ENCODE data around the gene MCM6.
"Not testable (repeated sequence)": the region's sequence is repeated elsewhere in the genome, so short reads cannot be mapped to it uniquely, and the experiment has no call there.

Gene MCM6

DNA sequence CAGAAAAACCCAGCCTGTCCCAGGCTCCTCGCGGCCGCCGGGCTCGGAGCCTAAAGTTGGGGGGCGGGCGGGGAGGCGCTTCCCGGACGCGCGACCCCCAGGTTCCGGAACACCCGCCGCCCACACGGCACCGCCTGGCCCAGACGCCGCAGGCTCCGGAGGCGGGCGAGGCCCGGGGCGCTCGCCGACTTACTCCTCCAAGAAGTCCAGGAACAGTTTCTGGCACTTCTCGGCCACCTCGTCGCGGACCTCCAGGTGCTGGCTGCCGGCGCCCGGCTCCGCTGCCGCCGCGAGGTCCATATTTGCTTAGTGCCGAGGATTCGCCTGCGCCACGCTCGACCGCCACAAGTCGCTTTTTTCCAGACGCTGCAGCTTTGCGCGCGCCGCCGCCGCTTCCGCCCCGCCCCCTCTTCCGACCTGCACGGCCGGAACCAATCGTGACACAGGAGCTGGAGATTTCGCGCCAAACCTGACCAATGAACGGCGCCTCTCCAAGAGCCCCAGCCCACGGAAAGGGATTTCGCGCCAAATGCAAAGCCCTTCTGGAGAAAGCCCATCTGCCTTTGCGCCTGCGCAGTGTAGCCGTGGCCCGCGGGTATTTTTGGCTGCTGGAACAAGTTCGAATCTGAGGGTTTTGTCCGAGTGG is at the start of gene MCM6:
Gene MCM6, minus strand, starts transcription at position 378 of the 646 bp plus-strand sequence. Its CDS starts 78 bp downstream, at position 300.
- DNase-seq: peak; percentile 91 to 97 (median 94)

- no peak for DNase-seq
These were observed 49.3 kb upstream of the MCM6 start for GRCh38 chr2:135925571-135925970.

GRCh38 chr2:135916207-135916606 is 40.0 kb upstream of the MCM6 start:
- no peak for DNase-seq

GRCh38 chr2:135914485-135914884 is 38.2 kb upstream of the MCM6 start:
- DNase-seq: no peak

DNA sequence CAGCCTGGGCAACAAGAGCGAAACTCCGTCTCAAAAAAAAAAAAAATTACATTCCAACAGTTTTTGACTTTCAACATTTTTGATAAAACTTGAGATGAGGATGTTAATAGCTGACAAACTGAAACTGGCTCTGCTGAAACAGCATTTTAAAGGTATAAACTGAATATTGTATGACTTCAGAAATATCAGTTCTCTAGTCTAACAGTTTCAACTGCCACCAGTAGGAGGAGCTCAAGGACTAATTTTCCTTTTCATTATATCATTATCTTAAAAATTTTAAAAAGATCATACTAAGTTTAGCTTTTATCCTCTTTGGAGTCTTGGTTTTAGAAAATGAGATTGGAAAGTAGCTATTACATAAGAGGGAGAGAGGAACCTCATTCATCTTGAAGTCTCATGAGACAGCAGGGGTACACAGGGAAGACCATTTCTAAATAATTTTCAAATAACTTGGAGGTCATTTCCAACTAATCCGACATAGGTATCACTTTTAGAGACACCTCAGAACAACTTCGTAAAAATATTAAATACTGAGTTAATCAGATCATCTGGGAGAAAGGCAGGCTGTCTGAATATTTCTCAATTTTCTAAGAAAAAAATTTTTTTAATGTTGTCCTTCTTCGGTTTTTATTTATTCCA is 37.6 kb upstream of the MCM6 start:
- no peak for DNase-seq

GRCh38 chr2:135909976-135910375 is 33.7 kb upstream of the MCM6 start:
- no peak for DNase-seq

DNA sequence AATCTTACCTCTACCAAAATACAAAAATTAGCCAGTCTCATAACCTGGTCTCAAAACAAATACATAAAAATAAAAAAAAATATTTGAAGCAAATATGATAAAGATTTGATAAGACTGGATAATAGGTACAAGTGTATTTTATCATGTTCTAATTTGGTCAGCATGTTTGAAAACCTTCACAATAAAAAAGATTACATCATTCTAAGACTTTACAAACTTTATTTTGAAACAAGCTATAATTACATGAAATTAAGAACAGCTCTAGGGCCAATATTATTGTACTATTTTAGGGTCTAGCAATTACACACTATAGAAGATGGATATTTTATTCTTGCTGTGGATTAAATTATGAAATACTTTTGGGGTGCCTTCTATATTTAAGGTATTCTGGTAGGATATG is 29.4 kb upstream of the MCM6 start:
- DNase-seq: no peak

DNA sequence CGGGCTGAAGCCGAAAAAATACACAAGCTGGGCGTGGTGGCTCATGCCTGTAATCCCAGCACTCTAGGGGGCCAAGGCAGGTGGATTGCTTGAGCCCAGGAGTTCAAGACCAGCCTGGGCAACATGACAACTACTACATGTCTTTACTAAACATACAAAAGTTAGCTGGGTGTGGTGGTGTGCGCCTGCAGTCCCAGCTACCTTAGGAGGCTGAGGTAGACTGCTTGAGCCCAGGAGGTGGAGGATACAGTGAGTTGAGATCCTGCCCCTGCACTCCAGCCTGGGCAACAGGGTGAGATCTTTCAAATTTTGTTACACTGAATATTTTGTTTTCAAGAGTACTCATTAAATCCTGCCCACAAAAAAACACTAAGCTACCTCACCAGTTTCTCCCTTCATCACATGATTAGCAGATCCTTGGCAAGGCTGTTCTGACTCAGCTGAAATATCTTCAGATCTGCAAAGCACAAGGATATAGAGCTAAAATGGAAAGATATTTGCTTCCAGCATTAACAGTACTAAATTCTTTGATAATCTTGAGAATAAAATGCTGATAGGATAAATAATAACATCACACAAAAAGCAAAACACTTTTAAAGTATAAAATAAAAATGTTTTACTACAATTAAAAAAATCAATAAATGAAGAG is 28.2 kb upstream of the MCM6 start:
- no peak for DNase-seq

GRCh38 chr2:135903650-135904049 is 27.4 kb upstream of the MCM6 start:
- no peak for DNase-seq

DNA sequence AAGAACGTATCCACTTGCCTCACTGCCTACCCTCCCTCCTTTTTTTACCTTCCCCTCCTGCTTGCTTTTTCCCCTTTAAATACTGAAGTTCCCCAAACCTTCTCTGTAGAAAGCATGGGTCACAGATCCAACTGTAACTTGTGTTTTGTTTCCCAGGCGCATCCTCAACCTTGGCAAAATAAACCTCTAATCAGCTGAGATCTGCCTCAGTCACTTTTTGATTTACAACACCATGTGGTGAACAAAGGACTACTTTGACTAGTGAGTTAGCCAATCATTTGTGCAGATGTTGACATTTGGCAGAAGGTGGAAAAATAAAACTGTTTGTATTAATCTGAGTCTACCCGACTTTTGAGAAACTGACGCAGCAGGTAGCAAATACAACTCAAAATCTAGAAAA is 23.3 kb upstream of the MCM6 start:
- DNase-seq: no peak

DNA sequence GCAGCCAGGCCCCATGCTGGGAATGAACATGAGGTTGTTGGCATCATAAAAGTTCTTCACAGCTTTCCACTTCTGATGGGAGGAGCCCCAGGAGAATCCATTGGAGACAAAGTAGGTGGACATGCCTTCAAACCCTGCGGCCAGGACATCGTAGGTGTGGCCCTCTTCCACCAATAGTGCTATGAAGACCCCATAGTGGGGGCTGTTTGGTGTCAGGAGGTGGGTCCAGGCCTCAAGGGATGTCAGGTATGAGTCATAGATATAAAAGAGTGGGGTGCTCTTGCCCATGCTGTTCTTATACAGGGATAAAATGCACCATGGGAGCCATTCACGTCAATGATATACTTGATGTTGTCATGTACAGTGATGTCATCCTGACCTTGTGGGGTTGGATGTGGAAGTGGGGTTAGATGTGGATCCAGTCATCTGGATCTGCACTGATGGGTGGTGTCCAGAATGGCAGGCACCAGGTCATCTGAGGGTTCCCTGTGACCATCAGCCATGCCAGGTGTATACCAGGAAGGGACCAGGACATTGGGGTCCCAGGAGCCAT is 22.1 kb upstream of the MCM6 start:
- no peak for DNase-seq

DNA sequence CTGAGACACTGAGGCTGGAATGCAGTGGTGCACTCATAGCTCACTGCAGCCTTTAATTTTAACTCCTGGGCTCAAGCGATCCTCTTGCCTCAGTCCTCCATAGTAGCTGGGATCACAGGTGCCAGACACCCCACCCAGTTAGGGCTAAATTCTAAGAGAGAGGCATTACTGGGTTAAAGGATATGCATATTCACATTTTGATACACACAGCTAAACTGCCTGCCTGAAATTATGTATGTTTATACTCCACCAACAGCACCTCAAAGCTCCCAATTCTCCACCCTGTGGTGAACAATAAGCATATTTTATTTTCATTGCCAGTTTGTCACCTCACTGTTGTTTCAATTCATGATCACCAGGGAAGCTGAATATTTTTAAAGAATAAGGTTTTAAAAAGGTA is 18.7 kb upstream of the MCM6 start:
- no peak for DNase-seq

- DNase-seq: no peak
These were observed 17.1 kb upstream of the MCM6 start for GRCh38 chr2:135893374-135893794.

DNA sequence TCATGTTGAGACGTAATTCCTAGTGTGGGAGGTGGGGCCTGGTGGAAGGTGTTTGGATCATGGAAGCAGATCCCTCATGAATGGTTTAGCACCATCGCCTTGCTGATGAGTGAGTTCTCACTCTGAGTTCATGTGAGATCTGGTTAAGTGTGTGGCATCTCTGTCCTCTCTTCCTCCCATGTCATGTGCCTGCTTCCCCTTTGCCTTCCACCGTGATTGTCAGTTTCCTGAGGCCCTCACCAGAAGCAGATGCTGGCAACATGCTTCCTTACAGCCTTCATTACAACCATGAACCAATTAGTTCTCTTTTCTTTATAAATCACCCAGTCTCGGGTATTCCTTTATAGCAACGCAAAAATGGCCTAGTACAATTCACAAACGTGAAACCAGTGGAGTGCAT is 14.6 kb upstream of the MCM6 start:
- no peak for DNase-seq

GRCh38 chr2:135890149-135890548 is 13.9 kb upstream of the MCM6 start:
- no peak for DNase-seq

GRCh38 chr2:135888587-135888986 is 12.3 kb upstream of the MCM6 start:
- DNase-seq: not testable (repeated sequence)

DNA sequence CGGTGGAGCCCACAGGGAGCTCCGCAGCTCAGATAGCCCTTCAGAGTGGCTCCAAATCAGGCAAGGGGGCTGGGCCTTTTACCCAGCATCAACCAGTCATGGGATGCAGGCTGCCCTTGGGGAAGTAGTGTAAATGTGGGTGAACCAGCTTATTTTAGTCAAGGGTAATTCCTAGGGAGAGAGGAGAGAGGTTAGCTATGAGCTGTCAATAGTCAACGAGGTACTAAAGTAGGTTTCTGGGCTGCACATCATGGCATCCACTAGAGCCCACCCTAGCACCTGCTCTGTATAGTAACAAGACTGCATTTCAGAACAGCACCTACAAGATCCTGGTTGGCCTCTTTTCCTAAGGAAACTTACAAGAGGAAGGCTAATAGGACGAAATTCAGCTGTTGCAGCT is 9.5 kb upstream of the MCM6 start:
- no peak for DNase-seq

GRCh38 chr2:135882415-135882814 is 6.2 kb upstream of the MCM6 start:
- no peak for DNase-seq

- not testable (repeated sequence) for DNase-seq
These were observed 527 bp upstream of the MCM6 start for GRCh38 chr2:135876770-135877169.

DNA sequence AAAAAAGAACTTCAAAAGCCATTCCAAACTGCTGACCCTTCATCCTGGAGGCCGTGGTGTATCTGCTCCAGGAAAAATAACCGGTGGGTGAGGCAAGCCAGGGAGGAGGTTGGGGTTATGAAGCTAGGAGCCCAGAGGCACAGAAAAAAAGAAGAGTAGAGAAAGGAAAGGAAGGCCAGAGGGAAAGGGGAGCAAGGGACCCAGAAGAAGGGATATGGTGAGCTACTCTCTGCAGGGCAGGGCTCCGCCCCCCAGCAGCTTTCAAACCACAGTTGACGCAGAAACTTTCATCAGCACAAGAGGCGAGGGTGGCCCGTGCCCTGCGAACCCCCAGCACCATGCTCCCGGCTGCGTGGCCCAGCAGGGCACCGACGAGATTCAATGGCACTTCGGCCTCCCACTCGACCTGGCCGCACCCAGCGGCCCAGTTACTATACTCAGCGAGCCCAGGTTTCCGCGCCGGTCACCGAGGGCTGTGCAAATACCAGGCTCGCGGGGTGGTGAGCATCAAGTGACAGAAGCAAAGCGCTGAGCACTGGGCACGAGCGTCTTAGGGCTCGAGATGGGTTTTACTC is 665 bp downstream of the MCM6 start:
- DNase-seq: peak; percentile 55 to 67 (median 57)

DNA sequence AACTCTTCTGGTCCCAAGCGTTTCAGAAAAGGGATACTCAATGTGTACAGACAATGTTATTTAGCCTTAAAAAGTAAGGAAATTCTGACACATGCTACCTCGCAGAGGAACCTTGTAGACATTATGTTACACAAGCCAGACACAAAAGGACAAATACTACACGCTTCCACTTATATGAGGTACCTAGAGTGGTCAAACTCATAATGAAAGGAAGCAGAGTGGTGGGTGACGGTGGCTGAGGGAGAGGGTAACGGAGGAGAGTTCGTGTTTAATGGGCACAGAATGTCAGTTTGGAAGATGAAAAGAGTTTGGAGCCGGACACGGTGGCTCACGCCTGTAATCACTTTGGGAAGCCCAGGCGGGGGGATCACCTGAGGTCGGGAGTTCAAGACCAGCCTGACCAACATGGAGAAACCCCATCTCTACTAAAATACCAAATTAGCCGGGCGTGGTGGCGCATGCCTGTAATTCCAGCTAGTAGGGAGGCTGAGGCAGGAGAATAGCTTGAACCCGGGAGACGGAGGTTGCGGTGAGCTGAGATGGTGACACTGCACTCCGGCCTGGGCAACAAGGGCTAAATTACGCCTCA is 1.4 kb downstream of the MCM6 start:
- DNase-seq: no peak

DNA sequence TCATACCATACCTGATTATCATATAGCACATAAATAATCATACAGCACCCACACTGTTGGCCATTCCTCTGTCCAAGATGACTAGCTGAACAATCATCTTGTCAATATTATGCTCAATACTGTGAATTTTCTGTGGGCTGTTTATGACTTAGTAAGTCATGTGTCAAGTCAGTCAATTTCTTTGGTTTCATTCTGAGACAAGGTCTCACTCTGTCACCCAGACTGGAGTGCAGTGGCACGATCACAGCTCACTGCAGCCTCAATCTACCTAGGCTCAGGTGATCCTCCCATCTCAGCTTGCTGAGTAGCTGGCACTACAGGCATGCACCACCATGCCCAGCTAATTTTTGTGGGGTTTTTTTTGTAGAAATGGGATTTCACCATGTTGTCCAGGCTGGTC is 5.7 kb downstream of the MCM6 start:
- no peak for DNase-seq

DNA sequence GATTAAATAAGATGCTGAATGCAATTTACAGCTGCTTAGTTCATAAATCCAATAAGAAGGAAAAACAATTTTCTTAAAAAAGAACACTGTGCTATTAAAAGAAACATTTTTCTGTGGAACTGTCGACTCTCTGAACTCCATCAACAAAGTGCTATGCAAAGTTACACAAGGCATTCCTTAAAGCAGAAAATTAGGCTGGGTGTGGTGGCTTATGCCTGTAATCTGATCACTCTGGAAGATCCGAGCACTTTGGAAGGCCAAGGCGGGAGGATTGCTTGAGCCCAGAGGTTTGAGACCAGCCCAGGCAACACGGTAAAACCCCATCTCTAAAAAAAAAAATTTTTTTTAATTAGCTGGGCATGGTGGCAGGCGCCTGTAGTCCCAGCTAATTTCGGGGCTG is 13.0 kb downstream of the MCM6 start:
- no peak for DNase-seq
